Daoy (cell line): ENCODE measurements around the gene LIX1L. TPM values are rescaled to one million over a fixed set of nuclear protein-coding genes. Genes with fewer than 3 reads are reported as not detected.
A peak's percentile ranks its signal among the peaks of the same experiment; 100 is the strongest.

ENCODE experiments used
- DNase-seq: peaks from one replicate; pipeline ENCODE4 v3.0.0-alpha.2; 2015; ENCODE audit warnings: low read depth
- total RNA-seq: library from RNA; depleted of rRNA; stranded (reverse); fragments of >200 nt; shearing (Covaris generic); gene quantifications from 2 replicates; pipeline ENCODE4 v1.2.3, GENCODE V29; 2014

LIX1L gene
- total RNA-seq, 1 experiment from 2014 or later, result 21.0 TPM

- DNase-seq, result peak; percentile 60
Measured at GRCh38 chr1:145963265-145964019, 5.6 kb upstream of the LIX1L start.

DNA sequence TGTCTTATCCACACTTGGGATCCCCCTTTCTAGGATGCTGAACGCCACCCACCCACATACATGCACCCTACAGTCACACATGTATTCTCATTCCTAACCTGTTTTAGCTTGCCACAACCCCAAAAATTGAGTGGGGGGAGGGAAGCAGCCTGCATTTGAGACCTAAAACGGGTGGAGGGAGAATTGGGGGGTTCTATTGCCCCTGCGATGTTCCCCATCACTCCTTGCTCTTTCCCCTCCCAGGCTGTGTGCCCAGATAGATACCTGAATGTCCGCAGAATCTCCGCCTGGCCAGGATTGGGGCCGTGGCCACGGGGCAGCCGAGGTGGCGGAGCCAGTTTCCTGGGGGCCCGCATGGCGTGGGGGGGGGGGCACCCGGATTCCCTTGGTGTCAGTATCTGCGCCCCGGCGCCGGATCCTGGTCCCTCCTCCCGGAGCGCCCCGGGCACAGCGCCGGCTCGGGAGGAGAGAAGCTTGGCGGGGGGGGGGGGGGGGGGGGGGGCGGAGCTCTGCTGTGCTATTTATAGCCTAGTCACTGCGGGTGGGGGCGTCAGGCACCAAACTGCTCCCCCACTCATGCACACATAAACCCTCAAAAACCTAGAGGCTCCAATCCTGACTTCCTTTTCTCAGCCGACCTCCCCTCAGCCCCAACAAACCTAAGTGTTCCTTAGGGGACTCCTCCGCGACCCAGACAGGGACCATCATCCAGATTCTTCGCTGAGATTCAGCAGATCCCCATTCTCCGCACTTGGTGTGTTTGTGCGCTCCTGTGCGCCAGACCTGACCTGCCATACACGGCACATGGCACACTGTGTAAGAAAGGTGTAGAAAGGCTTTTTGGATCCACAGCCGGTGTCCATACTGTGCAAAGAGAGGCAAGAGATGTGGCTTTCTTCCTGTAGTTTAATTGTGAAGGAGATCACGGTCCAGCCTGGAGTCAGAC lies 4.6 kb upstream of the LIX1L start:
- peak; percentile 19 for DNase-seq

GRCh38 chr1:145961425-145962156 lies 3.8 kb upstream of the LIX1L start:
- DNase-seq, result peak; percentile 44

- no peak for DNase-seq
Measured at GRCh38 chr1:145961109-145961424, 3.2 kb upstream of the LIX1L start.

DNA sequence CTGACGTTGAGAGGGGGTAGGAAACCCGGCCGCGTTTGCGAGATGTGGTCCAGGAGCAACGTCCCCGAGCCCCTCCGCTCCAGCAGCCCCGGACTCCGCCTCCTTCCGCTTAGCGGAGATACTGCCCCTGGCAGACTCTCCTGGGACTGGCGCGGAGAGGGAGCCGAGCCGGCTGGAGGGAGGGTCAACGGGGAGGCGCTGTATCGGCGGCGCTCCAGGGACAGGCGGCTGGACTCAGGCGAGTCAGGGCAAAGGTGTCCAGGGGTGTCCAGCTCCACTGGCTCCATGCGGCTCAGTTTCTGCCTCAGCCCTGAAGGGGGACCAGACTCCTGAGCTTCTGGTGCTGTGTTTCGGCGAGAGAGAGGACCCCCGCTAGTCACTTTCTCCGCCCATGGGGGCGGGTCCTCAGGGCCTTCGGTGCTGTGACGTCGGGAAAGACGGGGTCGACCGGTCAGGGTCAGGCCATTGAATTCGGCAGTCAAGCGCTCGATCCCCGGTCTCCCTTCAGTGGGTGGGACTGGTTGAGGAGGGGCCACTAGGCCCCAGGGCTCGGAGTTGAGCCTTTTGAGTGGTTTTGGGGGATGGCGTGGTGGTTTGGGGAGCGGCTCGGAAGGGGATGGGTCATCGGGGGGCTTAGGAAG lies 2.8 kb upstream of the LIX1L start:
- DNase-seq, result peak; percentile 70

GRCh38 chr1:145959957-145960467 lies 2.2 kb upstream of the LIX1L start:
- DNase-seq, result no peak

DNA sequence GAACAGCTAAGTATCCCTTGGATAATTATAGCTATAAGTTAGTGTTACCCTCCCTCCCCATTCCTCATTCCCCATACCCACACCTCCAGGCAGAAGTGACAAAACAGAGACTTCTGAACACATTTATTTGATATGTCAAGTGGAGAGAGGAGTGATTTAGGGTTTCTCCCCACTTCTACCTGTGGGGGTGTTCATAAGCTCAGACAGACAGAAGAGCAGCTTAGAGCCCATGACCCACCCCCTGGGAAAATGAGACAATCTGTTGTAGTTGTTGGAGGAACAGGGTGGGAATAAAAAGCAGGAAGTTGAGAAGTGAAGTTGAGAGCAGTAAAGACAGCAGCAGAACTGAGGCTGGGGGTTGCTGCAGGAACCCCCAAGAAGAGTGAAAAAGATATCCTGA lies 1.5 kb upstream of the LIX1L start:
- DNase-seq, result no peak

- DNase-seq, result no peak
Measured at GRCh38 chr1:145958734-145959133, 917 bp upstream of the LIX1L start.

DNA sequence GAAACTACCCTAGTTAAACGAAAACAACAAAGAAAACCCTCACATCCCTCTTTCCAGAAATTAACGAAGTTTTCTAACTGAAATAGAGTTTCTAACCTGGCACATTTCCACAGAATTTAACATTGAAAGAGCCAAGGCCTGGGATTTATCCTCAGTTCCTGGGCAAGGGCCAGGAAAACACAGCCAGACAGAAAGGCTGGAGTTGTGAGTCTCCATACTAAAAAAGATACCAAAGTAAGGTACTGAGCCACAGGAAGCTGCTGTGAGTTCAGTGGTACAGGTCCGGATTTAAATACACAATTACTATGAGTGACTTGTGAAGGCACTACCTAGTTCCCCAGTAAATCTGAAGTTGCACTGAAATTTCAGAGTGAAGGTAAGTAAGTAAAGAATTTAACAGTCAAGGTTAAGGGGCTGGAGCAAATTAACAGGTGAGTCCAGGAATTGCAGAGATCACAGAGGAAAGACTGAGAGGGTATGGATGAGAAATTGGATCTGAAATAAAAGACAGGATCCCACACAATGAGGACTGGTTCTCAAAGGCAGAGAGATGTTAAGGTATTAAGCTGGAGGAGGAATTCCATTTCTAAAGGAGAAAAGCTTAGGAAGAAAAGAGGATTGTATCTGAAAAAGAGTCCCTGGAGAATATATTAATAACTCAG lies 905 bp downstream of the LIX1L start:
- peak; percentile 13 for DNase-seq

GRCh38 chr1:145956361-145956760 lies 1.5 kb downstream of the LIX1L start:
- no peak for DNase-seq

DNA sequence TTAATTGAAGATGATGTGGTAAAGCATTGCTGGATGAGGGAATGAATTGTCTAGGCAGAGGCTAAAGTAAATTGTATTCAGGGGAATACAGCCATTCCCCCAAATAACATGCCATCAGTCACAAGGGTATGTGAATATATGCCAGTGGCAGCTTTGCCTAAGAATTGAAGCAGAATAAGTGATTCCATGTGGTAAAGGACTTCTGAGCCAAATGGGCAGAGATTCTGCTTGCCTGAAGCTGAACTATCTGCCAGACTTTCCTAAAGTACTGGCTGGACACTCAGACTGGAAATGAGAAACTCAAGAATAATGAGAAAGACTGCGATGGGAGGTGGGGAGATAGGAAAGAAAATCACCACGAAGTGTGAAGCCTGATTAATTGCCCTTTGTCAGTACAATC lies 2.4 kb downstream of the LIX1L start:
- no peak for DNase-seq

DNA sequence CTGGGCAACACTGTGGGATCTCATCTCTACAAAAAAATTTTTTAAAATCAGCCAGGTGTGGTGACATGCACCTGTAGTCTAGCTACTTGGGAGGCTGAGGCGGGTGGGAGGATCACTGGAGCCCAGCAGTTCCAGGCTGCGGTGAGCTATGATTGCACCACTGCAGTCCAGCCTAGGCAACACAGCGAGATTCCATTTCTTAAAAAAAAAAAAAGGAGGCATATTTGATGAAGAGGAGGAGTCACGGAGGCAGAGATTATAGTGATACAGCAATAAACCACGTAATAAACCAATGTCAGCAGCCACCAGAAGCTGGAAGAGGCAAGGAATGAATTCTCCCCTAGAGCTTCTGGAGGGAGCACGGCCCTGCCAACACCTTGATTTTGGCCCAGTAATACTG lies 4.0 kb downstream of the LIX1L start:
- no peak for DNase-seq

DNA sequence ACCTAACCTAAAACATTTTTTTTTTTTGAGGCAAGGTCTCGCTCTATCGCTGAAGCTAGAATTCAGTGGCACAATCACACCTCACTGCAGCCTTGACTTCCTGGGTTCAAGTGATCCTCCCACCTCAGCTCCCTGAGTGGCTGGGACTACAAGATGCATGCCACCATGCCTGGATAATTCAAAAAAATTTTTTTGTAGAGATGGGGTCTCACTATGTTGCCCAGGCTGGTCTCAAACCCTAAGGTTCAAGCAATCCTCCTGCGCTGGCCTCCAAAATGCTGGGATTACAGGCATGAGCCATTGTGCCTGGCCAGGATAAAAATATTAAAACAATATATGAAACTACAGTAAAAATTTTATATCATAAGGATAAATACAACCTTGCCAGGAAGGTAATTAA lies 4.9 kb downstream of the LIX1L start:
- no peak for DNase-seq

GRCh38 chr1:145951526-145951925 lies 6.3 kb downstream of the LIX1L start:
- no peak for DNase-seq

DNA sequence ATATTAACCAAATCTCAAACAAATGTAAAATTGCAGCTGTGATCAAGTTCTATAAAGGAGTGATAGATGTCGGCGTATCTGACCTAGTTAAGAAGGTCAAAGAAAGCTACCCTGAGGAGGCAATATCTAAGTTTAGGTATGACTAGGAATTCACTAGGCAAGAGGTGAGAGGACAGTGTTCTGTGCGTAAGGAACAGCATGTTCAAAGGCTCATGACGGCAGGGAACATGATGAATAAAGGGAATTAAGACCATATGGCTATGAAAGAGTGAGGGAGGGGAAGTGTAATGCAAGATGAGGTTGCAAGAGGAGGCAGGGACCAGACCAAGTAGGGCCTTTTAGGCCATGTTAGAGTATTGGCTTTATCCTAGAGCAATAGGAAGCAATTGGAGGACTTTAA lies 8.6 kb downstream of the LIX1L start:
- DNase-seq, result no peak

DNA sequence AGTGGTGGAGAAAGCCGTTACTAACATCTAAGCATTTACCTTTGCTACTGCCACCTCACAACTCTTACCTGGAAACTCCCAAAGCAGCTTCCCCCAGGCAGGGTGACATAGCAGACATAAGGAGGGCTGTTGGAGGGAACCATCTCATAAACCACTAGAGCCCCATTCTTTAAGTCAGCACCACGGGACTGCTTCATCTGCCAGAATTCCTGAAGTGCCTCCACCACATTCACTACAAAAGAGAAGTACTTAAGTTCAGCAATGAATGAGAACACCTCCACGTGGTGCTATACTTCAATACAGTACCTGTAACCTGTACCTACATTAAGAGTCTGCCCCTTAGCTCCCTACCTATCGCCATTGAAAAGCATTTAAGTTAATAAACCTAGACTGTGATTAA lies 10.3 kb downstream of the LIX1L start:
- no peak for DNase-seq

GRCh38 chr1:145946477-145946986 lies 11.3 kb downstream of the LIX1L start:
- DNase-seq, result no peak

DNA sequence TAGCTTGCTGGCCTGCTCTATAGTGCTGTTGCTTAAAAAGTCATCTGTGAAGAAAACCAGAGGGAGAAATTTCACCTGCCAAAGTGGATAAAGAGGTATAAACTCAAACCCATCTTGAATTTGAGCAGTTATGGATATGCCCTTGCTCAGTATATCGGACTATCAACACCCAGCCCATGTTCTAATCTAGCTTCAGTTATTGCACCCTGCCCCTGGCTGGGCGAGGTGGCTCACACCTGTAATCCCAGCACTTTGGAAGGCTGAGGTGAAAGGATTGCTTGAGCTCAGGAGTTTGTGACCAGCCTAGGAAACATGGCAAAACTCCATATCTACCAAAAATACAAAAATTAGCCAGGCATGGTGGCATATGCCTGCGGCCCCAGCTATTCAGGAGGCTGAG lies 13.3 kb downstream of the LIX1L start:
- no peak for DNase-seq

DNA sequence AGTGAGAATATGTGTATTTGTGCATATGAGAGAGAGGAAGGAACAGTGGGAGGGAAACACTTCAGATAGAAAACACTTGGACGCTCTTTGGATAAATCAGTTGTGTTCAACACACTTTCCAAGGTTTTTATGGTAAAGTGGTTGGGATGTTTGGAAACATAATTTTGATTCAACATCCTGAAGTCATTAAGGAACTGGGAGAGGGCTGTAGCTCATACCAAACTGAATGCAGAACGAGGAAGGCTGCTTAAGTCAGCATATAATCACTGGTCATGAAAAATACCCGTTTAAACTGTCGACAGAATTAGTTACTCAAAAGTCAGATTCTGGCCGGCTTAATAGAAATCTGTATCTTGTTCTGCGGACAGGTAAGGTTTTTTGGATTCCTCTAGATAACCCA lies 14.9 kb downstream of the LIX1L start:
- no peak for DNase-seq

GRCh38 chr1:145942405-145942804 lies 15.4 kb downstream of the LIX1L start:
- no peak for DNase-seq

DNA sequence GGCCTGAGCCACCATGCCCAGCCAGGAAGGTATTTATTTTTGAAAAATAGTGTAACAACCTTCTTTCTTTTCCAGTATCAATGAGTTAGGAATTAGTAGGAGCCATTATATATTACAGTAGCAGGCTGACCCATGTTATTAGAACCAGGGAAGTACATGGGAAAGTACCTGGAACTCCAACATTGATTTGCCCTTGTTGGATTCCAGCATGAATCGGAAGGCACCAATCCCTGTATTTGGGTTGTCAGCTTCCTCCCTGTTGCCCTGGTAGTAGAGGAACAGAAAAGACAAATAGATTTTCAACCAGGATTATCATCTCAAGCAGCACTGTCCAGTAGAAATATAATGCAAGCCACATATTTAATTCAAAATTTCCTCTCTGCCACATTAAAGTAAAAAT lies 20.4 kb downstream of the LIX1L start:
- no peak for DNase-seq
